ENCODE measurements around the gene MYOZ1. TPM values are rescaled to one million over a fixed set of nuclear protein-coding genes. Genes with fewer than 3 reads are reported as not detected.
A peak's percentile ranks its signal among the peaks of the same experiment; 100 is the strongest.
"Not testable (repeated sequence)": the region's sequence is repeated elsewhere in the genome, so short reads cannot be mapped to it uniquely, and the experiment has no call there.

The MYOZ1 gene
- total RNA-seq, 3 donors from 2014 or later: 0.80 to 1.2 (median 0.98) TPM

- Histone ChIP-seq H3K36me3 (no peaks in the 10 kb centered on the region), H3K4me3 (no peak overlapping the region), H3K4me1 (no peaks in the 10 kb centered on the region), H3K27me3 (no peaks in the 10 kb centered on the region), H3K9me3 (no peaks in the 10 kb centered on the region), H3K27ac (no peak overlapping the region)
- DNase-seq (ENCODE audit: low spot score in 2 of 2): no peak
- no peak for TF ChIP-seq POLR2A (IDR thresholded peaks at IDR 0.05)
- TF ChIP-seq POLR2AphosphoS5 (IDR thresholded peaks at IDR 0.05): no peak
- no peak for TF ChIP-seq CTCF (IDR thresholded peaks at IDR 0.05)
- intact Hi-C loops (cut with DNase I; ENCODE audit: low total_unique reads): no loop called here
Measured at GRCh38 chr10:73627300-73627699, 14.0 kb downstream of the MYOZ1 start.

GRCh38 chr10:73625884-73626752 lies 15.2 kb downstream of the MYOZ1 start:
- peak; percentile 91 to 95 for DNase-seq (ENCODE audit: low spot score in 2 of 2)
- intact Hi-C loops (cut with DNase I; ENCODE audit: low total_unique reads): no loop called here
- H3K9me3 ChIP-seq: no peaks in the 10 kb centered on the region
- H3K4me1 ChIP-seq: no peaks in the 10 kb centered on the region
- H3K4me3 ChIP-seq: peak overlapping the region; percentile 82 to 93 (median 92)
- TF ChIP-seq POLR2AphosphoS5 (IDR thresholded peaks at IDR 0.05) (peak; percentile 83 to 93 (median 85)), CTCF (IDR thresholded peaks at IDR 0.05) (no peak), POLR2A (IDR thresholded peaks at IDR 0.05) (peak; percentile 31)
- H3K27ac ChIP-seq: peak overlapping the region; percentile 93 to 98
- H3K36me3 ChIP-seq: no peaks in the 10 kb centered on the region
- H3K27me3 ChIP-seq: no peaks in the 10 kb centered on the region

- intact Hi-C loops (cut with DNase I; ENCODE audit: low total_unique reads): no loop called here
- peak overlapping the region; percentile 93 to 98 for H3K27ac ChIP-seq
- TF ChIP-seq POLR2AphosphoS5 (IDR thresholded peaks at IDR 0.05) (no peak), POLR2A (IDR thresholded peaks at IDR 0.05) (no peak), CTCF (IDR thresholded peaks at IDR 0.05) (no peak)
Measured at GRCh38 chr10:73625004-73625883, 16.0 kb downstream of the MYOZ1 start.

GRCh38 chr10:73623056-73623455 lies 18.2 kb downstream of the MYOZ1 start:
- H3K27me3 ChIP-seq: no peaks in the 10 kb centered on the region
- no peaks in the 10 kb centered on the region for H3K9me3 ChIP-seq
- H3K4me1 ChIP-seq: no peaks in the 10 kb centered on the region
- TF ChIP-seq POLR2A (IDR thresholded peaks at IDR 0.05) (no peak), POLR2AphosphoS5 (IDR thresholded peaks at IDR 0.05) (no peak), CTCF (IDR thresholded peaks at IDR 0.05) (no peak)
- no peak overlapping the region for H3K27ac ChIP-seq
- H3K36me3 ChIP-seq: no peaks in the 10 kb centered on the region
- intact Hi-C loops (cut with DNase I; ENCODE audit: low total_unique reads): no loop called here
- peak in 1 of 2 donors; percentile 2 for DNase-seq (ENCODE audit: low spot score in 2 of 2)
- H3K4me3 ChIP-seq: no peak overlapping the region

More at GRCh38 chr10:73625004-73625883, 16.0 kb downstream of the MYOZ1 start:
- no peaks in the 10 kb centered on the region for H3K27me3 ChIP-seq
- no peak for DNase-seq (ENCODE audit: low spot score in 2 of 2)
- no peaks in the 10 kb centered on the region for H3K9me3 ChIP-seq
- no peaks in the 10 kb centered on the region for H3K36me3 ChIP-seq
- no peaks in the 10 kb centered on the region for H3K4me1 ChIP-seq
- H3K4me3 ChIP-seq: peak overlapping the region; percentile 82 to 93 (median 92)

- H3K9me3 ChIP-seq; H3K4me3 ChIP-seq; intact Hi-C loops (cut with DNase I; ENCODE audit: low total_unique reads); DNase-seq (ENCODE audit: low spot score in 2 of 2); H3K4me1 ChIP-seq; H3K36me3 ChIP-seq; H3K27me3 ChIP-seq; H3K27ac ChIP-seq: not testable (repeated sequence)
Measured at GRCh38 chr10:73620974-73621373, 20.3 kb downstream of the MYOZ1 start.

- H3K9me3 ChIP-seq; H3K4me3 ChIP-seq; H3K27me3 ChIP-seq; H3K27ac ChIP-seq; H3K4me1 ChIP-seq; intact Hi-C loops (cut with DNase I; ENCODE audit: low total_unique reads); H3K36me3 ChIP-seq: not testable (repeated sequence)
- DNase-seq (ENCODE audit: low spot score in 2 of 2): peak in 1 of 2 donors; percentile 9
Measured at GRCh38 chr10:73617143-73617542, 24.1 kb downstream of the MYOZ1 start.
